Neural progenitor cell (in vitro differentiated cells): ENCODE data around the gene SNTG2.

Experiments used
- EZH2 ChIP-seq: fragments of 200-600 bp; sonication (generic); IDR thresholded peaks from 2 replicates; pipeline ENCODE4 v1.6.1; 2017; ENCODE audit warnings: antibody characterized with exemption, mild to moderate bottlenecking, moderate library complexity
- TF ChIP-seq, protein P1 (sequence below): fragments of 200-600 bp; sonication (generic); IDR thresholded peaks from 2 replicates; pipeline ENCODE4 v1.5.1; 2017; ENCODE audit warnings: antibody characterized with exemption, mild to moderate bottlenecking

DNA sequence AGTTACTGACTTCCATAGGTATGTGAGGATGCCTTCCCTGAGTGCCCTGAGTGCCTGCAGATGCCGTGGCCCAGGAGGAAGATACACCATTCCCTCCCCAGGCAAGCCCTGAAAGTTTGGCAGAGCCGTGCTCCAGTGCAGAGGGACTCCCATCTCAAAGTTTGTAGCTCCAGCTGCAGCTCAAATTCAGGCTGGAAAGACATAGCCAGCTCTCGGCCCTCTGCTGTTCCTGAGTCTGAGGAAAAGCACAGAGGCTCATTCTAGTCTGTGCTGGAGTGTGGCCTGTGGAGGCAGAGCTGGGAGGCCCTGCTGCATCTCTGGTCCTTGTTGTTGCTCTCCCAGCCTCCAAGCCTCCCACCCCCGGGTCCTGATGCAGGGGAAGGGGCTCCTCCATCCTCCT lies 446.7 kb downstream of the SNTG2 start:
- TF ChIP-seq, protein P1, sequence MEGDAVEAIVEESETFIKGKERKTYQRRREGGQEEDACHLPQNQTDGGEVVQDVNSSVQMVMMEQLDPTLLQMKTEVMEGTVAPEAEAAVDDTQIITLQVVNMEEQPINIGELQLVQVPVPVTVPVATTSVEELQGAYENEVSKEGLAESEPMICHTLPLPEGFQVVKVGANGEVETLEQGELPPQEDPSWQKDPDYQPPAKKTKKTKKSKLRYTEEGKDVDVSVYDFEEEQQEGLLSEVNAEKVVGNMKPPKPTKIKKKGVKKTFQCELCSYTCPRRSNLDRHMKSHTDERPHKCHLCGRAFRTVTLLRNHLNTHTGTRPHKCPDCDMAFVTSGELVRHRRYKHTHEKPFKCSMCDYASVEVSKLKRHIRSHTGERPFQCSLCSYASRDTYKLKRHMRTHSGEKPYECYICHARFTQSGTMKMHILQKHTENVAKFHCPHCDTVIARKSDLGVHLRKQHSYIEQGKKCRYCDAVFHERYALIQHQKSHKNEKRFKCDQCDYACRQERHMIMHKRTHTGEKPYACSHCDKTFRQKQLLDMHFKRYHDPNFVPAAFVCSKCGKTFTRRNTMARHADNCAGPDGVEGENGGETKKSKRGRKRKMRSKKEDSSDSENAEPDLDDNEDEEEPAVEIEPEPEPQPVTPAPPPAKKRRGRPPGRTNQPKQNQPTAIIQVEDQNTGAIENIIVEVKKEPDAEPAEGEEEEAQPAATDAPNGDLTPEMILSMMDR: no peak
- no peak for TF ChIP-seq EZH2
